Body of pancreas (tissue), 4 donors: Measurements from ENCODE around the gene APC2. TPM values are rescaled to one million over a fixed set of nuclear protein-coding genes. Genes with fewer than 3 reads are reported as not detected.

Experiments
- ATAC-seq: fragments of 150-250 bp; one replicate; pipeline ENCODE4 v1.9.1; 2016
- DNase-seq, 4 donors: peaks; one replicate each; pipeline ENCODE4 v3.0.0-alpha.2; 2019
- H3K27ac ChIP-seq, 4 donors: fragments of 200-600 bp; sonication (generic); 1 replicate in 3 of 4; 2 replicates in 1 of 4; pipeline versions ENCODE4 v1.5.1 to v1.6.1; 2016 to 2019; ENCODE audit warnings: mild to moderate bottlenecking in 1 of 4, mixed read lengths in 1 of 4, moderate library complexity in 1 of 4
- H3K27me3 ChIP-seq, 2 donors: fragments of 200-600 bp; sonication (generic); one replicate each; pipeline ENCODE4 v1.6.0; 2016; ENCODE audit warnings: mild to moderate bottlenecking in 1 of 2
- H3K36me3 ChIP-seq, 2 donors: fragments of 200-600 bp; sonication (generic); replicated peaks in 1 of 2; 2 replicates each; pipeline ENCODE4 v1.5.1; 2016; ENCODE audit warnings: low read depth in 2 of 2; ENCODE audit not compliant: insufficient read depth in 1 of 2
- H3K4me1 ChIP-seq: fragments of 200-600 bp; sonication (generic); one replicate; pipeline ENCODE4 v1.6.0; 2016
- H3K4me3 ChIP-seq, 2 donors: fragments of 200-600 bp; sonication (generic); 1 replicate in 1 of 2; 2 replicates in 1 of 2; pipeline ENCODE4 v1.5.1; 2016 to 2019
- H3K9me3 ChIP-seq, 3 donors: fragments of 200-600 bp; sonication (generic); 1 replicate in 2 of 3; 2 replicates in 1 of 3; pipeline ENCODE4 v1.5.1; 2016
- CTCF ChIP-seq, 7 experiments: fragments of 450-650 bp in 4 of 7; fragments of 200-600 bp in 3 of 7; sonication (generic) in 3 of 7; IDR thresholded peaks; one replicate each; pipeline ENCODE4 v1.5.1; 2016 to 2019; ENCODE audit warnings: antibody characterized with exemption in 7 of 7
- POLR2A ChIP-seq, 3 donors: fragments of 450-650 bp; IDR thresholded peaks; one replicate each; pipeline ENCODE4 v1.6.1; 2016; ENCODE audit warnings: antibody characterized with exemption in 3 of 3, mild to moderate bottlenecking in 2 of 3
- WGBS, 2 donors: methylation state at CpG; one replicate each; pipeline ENCODE4 v1.1.5; 2017; 5-methylcytosine and 5-hydroxymethylcytosine counted together
- intact Hi-C: fragments of 100-400 bp; cut with DNase I; formaldehyde crosslinking; loops from one replicate; pipeline ENCODE4 v1.15.1; 2023
- total RNA-seq, 2 donors: library from RNA; depleted of rRNA; stranded (reverse); fragments of >200 nt; gene quantifications; one replicate each; pipeline ENCODE4 v1.1.0, GENCODE V29; 2016

Gene APC2
- total RNA-seq, 2 donors from 2014 or later, result 0.26 TPM; not detected in 1

DNA sequence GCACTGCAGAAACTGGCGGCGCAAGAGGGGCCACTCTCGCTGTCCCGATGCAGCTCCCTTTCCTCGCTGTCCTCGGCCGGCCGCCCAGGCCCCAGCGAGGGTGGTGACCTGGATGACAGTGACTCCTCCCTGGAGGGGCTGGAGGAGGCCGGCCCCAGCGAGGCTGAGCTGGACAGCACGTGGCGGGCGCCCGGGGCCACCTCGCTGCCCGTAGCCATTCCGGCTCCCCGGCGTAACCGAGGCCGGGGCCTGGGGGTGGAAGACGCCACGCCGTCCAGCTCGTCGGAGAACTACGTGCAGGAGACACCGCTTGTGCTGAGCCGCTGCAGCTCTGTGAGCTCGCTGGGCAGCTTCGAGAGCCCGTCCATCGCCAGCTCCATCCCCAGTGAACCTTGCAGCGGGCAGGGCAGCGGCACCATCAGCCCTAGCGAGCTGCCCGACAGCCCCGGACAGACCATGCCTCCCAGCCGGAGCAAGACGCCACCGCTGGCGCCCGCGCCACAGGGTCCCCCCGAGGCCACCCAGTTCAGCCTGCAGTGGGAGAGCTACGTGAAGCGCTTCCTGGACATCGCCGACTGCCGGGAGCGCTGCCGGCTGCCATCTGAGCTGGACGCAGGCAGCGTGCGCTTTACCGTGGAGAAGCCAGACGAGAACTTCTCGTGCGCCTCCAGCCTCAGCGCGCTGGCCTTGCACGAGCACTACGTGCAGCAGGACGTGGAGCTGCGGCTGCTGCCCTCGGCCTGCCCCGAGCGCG is 16.7 kb downstream of the APC2 start:
- Histone ChIP-seq H3K9me3 (no peaks in the 10 kb centered on the region), H3K27me3 (peaks cover 0 to 41% of the 10 kb centered on the region in 2 donors), H3K4me1 (peaks cover 61% of the 10 kb centered on the region), H3K27ac (no peak overlapping the region), H3K36me3 (no peaks in the 10 kb centered on the region), H3K4me3 (no peak overlapping the region)
- WGBS, 2 donors, result 20 to 23% methylated on average over 2 to 40 of the region's 70 CpGs
- DNase-seq, result no peak
- intact Hi-C loops, result no loop called here
- ATAC-seq, result no peak
- TF ChIP-seq POLR2A (IDR thresholded peaks at IDR 0.05) (no peak), CTCF (IDR thresholded peaks at IDR 0.05) (no peak)

GRCh38 chr19:1467215-1467489 is 17.2 kb downstream of the APC2 start:
- no peak overlapping the region for H3K4me3 ChIP-seq
- peaks cover 0 to 46% of the 10 kb centered on the region in 2 donors for H3K27me3 ChIP-seq
- no peak for DNase-seq
- H3K4me1 ChIP-seq, result peaks cover 67% of the 10 kb centered on the region
- H3K27ac ChIP-seq, result no peak overlapping the region
- H3K36me3 ChIP-seq, result no peaks in the 10 kb centered on the region
- no peak for ATAC-seq
- TF ChIP-seq CTCF (IDR thresholded peaks at IDR 0.05) (no peak), POLR2A (IDR thresholded peaks at IDR 0.05) (no peak)
- intact Hi-C loops, result no loop called here
- no peaks in the 10 kb centered on the region for H3K9me3 ChIP-seq
- WGBS, 2 donors, result 5% methylated on average over 33 of the region's 36 CpGs; no CpG with 5 or more reads in 1 of the 2 donors

GRCh38 chr19:1467490-1468273 is 17.8 kb downstream of the APC2 start:
- H3K4me3 ChIP-seq, result no peak overlapping the region
- H3K4me1 ChIP-seq, result peaks cover 72% of the 10 kb centered on the region
- H3K27ac ChIP-seq, result no peak overlapping the region
- DNase-seq, result no peak
- H3K27me3 ChIP-seq, result peaks cover 0 to 51% of the 10 kb centered on the region in 2 donors
- no peaks in the 10 kb centered on the region for H3K9me3 ChIP-seq
- intact Hi-C loops, result no loop called here
- ATAC-seq, result no peak
- H3K36me3 ChIP-seq, result no peaks in the 10 kb centered on the region
- WGBS, 2 donors, result 4% methylated on average over 13 of the region's 92 CpGs; no CpG with 5 or more reads in 1 of the 2 donors
- TF ChIP-seq POLR2A (IDR thresholded peaks at IDR 0.05) (no peak), CTCF (IDR thresholded peaks at IDR 0.05) (no peak)

DNA sequence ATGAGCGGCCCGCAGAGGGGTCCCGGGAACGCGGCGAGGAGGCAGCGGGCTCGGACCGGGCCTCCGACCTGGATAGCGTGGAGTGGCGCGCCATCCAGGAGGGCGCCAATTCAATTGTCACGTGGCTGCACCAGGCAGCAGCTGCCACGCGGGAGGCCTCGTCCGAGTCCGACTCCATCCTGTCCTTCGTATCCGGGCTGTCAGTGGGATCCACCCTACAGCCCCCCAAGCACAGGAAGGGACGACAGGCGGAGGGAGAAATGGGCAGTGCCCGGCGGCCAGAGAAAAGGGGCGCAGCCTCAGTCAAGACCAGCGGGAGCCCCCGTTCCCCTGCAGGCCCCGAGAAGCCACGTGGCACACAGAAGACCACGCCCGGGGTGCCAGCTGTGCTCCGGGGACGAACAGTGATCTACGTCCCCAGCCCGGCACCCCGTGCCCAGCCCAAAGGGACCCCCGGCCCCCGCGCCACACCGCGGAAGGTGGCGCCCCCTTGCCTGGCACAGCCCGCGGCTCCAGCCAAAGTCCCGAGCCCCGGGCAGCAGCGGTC is 18.4 kb downstream of the APC2 start:
- no peak overlapping the region for H3K27ac ChIP-seq
- ATAC-seq (no peak), DNase-seq (no peak)
- intact Hi-C loops, result no loop called here
- TF ChIP-seq CTCF (IDR thresholded peaks at IDR 0.05) (no peak), POLR2A (IDR thresholded peaks at IDR 0.05) (no peak)
- 4% methylated on average over 48 of the region's 49 CpGs; no CpG with 5 or more reads in 1 of the 2 donors for WGBS, 2 donors
- H3K4me3 ChIP-seq, result no peak overlapping the region
- no peaks in the 10 kb centered on the region for H3K9me3 ChIP-seq
- H3K27me3 ChIP-seq, result peaks cover 0 to 58% of the 10 kb centered on the region in 2 donors
- no peaks in the 10 kb centered on the region for H3K36me3 ChIP-seq
- H3K4me1 ChIP-seq, result peaks cover 79% of the 10 kb centered on the region
